ENCODE results near the gene BRINP3.

The BRINP3 gene

GRCh38 chr1:190098107-190098506, 379.6 kb downstream of the BRINP3 start:
- no peak for DNase-seq

- DNase-seq = no peak
Observed at GRCh38 chr1:190095596-190095995, 382.1 kb downstream of the BRINP3 start.

- no peak for DNase-seq
Observed at GRCh38 chr1:190084552-190084951, 393.1 kb downstream of the BRINP3 start.

GRCh38 chr1:190068304-190068703, 409.4 kb downstream of the BRINP3 start:
- DNase-seq = no peak

- DNase-seq = no peak
Observed at GRCh38 chr1:190067592-190067991, 410.1 kb downstream of the BRINP3 start.

GRCh38 chr1:190066011-190066410, 411.7 kb downstream of the BRINP3 start:
- no peak for DNase-seq

- no peak for DNase-seq
Observed at GRCh38 chr1:190049314-190049713, 428.4 kb downstream of the BRINP3 start.
